ENCODE measurements around the gene TMEM51.

TMEM51 gene

GRCh38 chr1:15212954-15213291 lies 59.4 kb downstream of the TMEM51 start:
- DNase-seq (ENCODE audit: low read depth in 2 of 3, low spot score in 2 of 3): no peak

- DNase-seq (ENCODE audit: low read depth in 2 of 3, low spot score in 2 of 3): no peak
Measured at GRCh38 chr1:15213341-15213821, 59.8 kb downstream of the TMEM51 start.

- DNase-seq (ENCODE audit: low read depth in 2 of 3, low spot score in 2 of 3): no peak
Measured at GRCh38 chr1:15214527-15214926, 61.0 kb downstream of the TMEM51 start.

GRCh38 chr1:15215116-15215515 lies 61.6 kb downstream of the TMEM51 start:
- DNase-seq (ENCODE audit: low read depth in 2 of 3, low spot score in 2 of 3): no peak

GRCh38 chr1:15217654-15218053 lies 64.1 kb downstream of the TMEM51 start:
- no peak for DNase-seq (ENCODE audit: low read depth in 2 of 3, low spot score in 2 of 3)

GRCh38 chr1:15218287-15219279 lies 65.0 kb downstream of the TMEM51 start:
- DNase-seq (ENCODE audit: low read depth in 2 of 3, low spot score in 2 of 3): no peak

GRCh38 chr1:15219280-15220023 lies 65.9 kb downstream of the TMEM51 start:
- no peak for DNase-seq (ENCODE audit: low read depth in 2 of 3, low spot score in 2 of 3)

GRCh38 chr1:15220024-15220392 lies 66.5 kb downstream of the TMEM51 start:
- DNase-seq (ENCODE audit: low read depth in 2 of 3, low spot score in 2 of 3): no peak

GRCh38 chr1:15220825-15221431 lies 67.4 kb downstream of the TMEM51 start:
- no peak for DNase-seq (ENCODE audit: low read depth in 2 of 3, low spot score in 2 of 3)

GRCh38 chr1:15222653-15223303 lies 69.2 kb downstream of the TMEM51 start:
- DNase-seq (ENCODE audit: low read depth in 2 of 3, low spot score in 2 of 3): no peak

- no peak for DNase-seq (ENCODE audit: low read depth in 2 of 3, low spot score in 2 of 3)
Measured at GRCh38 chr1:15224259-15224869, 70.8 kb downstream of the TMEM51 start.

GRCh38 chr1:15224974-15225373 lies 71.4 kb downstream of the TMEM51 start:
- no peak for DNase-seq (ENCODE audit: low read depth in 2 of 3, low spot score in 2 of 3)

GRCh38 chr1:15225461-15225860 lies 71.9 kb downstream of the TMEM51 start:
- DNase-seq (ENCODE audit: low read depth in 2 of 3, low spot score in 2 of 3): no peak

GRCh38 chr1:15226388-15227255 lies 73.1 kb downstream of the TMEM51 start:
- no peak for DNase-seq (ENCODE audit: low read depth in 2 of 3, low spot score in 2 of 3)

- no peak for DNase-seq (ENCODE audit: low read depth in 2 of 3, low spot score in 2 of 3)
Measured at GRCh38 chr1:15229707-15230131, 76.2 kb downstream of the TMEM51 start.

GRCh38 chr1:15231714-15232201 lies 78.2 kb downstream of the TMEM51 start:
- no peak for DNase-seq (ENCODE audit: low read depth in 2 of 3, low spot score in 2 of 3)

GRCh38 chr1:15233689-15234088 lies 80.1 kb downstream of the TMEM51 start:
- no peak for DNase-seq (ENCODE audit: low read depth in 2 of 3, low spot score in 2 of 3)

- DNase-seq (ENCODE audit: low read depth in 2 of 3, low spot score in 2 of 3): no peak
Measured at GRCh38 chr1:15236321-15236721, 82.8 kb downstream of the TMEM51 start.

GRCh38 chr1:15236746-15237145 lies 83.2 kb downstream of the TMEM51 start:
- DNase-seq (ENCODE audit: low read depth in 2 of 3, low spot score in 2 of 3): no peak

GRCh38 chr1:15238789-15239188 lies 85.2 kb downstream of the TMEM51 start:
- no peak for DNase-seq (ENCODE audit: low read depth in 2 of 3, low spot score in 2 of 3)
